Retinal pigment epithelial cell (primary cell): ENCODE measurements around the gene TLK2.
"Not testable (repeated sequence)": the region's sequence is repeated elsewhere in the genome, so short reads cannot be mapped to it uniquely, and the experiment has no call there.

Experiments
- DNase-seq: peaks from one replicate; pipeline ENCODE4 v3.0.0-alpha.2; 2010; ENCODE audit warnings: low read depth
- H3K4me3 ChIP-seq: 2 replicates; pipeline ENCODE4 v1.5.1; 2011; ENCODE audit warnings: mild to moderate bottlenecking, low read length, control low read depth, moderate library complexity
- TF ChIP-seq, protein P1 (sequence below): conservative IDR thresholded peaks from 2 replicates; pipeline ENCODE4 v1.5.1; 2011; ENCODE audit warnings: low read depth, low read length, control low read depth, inconsistent platforms

The TLK2 gene

DNA sequence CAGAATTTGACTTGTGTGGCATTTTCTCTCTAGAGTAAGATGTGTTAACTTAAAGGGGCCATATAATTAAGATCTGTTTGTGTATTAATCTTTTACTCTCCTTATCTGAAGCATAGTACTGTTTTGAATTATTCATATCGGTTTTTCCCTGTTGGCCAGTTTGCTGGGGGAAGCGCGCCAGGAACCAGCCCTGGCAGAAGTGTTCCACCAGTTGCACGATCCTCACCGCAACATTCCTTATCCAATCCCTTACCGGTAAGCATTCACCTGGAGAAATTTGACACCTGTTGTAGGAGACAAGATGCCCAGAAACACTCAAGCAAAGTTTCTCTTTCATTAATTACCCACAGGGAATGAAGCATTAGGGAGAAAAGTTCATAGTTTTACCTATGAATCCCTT is 45.5 kb downstream of the TLK2 start:
- not testable (repeated sequence) for H3K4me3 ChIP-seq, DNase-seq

DNA sequence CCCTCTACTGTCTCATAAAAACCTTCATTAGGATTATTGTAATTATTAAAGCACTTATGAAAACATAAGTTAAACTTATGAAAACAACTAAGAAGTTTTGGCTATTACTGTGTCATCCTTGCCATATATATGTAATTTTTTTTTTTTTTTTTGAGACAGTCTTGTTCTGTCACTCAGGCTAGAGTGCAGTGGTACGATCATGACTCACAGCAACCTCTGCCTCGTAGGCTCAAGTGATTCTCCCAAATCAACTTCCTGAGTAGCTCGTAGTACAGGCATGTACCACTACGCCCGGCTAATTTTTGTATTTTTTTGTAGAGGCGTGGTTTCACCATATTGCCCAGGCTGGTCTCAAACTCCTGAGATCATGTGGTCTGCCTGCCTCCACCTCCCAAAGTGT is 46.7 kb downstream of the TLK2 start:
- H3K4me3 ChIP-seq, DNase-seq: not testable (repeated sequence)

DNA sequence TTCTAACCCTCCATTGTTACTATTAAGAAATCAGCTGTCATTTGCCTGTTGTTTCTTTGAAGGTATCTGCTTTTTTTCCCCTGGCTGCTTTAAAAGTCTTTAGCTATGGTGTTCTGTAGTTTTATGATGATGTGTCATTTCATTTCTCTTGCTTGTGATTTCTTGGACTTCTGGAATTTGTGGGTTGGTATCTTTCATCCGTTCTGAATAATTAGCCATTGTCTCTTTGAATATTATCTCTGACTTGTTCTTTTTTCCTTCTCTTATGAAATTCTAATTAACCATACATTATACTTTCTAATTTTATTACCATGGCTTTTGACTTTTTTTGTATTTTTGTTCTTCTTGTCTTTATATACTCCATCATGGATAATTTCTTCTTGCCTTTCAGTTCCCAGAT is 52.3 kb downstream of the TLK2 start:
- H3K4me3 ChIP-seq, DNase-seq: not testable (repeated sequence)

DNA sequence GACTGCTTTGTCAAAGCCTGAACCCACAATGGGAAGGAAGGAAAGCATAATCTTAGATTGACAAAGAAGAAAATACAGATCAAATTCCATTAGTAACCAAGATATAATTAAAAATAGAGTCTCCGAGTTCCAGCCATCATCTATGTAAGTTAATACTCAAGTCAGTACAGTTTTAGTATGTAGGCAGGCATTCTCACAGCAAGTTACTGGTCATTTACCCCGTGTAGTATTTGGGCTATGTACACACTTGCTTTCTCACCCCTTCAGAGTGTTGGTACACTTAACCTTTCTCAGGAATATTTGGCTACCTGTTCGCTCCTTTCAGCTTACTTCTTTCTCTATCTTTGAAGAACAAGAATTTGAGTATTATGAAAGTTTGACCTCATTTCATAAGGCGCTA is 57.9 kb downstream of the TLK2 start:
- H3K4me3 ChIP-seq, DNase-seq: not testable (repeated sequence)

DNA sequence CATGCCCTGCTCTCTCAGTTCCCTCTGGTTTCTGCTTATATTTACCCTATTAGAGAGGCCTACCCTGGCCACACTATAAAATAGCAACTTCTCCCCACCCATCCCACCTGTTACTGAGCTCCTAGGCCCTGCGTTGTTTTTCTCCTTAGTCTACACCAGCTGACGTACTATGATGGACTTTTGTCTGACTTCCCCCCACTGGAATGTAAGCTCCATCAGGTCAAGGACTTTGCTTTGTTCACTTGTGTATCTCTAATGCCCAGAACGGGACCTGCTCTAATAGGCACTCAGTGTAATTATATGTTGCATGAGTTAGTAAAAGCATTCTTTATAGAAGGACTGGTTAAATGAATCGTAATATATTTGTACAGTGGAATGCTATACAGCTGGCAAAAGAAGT is 62.4 kb downstream of the TLK2 start:
- H3K4me3 ChIP-seq, DNase-seq: not testable (repeated sequence)

DNA sequence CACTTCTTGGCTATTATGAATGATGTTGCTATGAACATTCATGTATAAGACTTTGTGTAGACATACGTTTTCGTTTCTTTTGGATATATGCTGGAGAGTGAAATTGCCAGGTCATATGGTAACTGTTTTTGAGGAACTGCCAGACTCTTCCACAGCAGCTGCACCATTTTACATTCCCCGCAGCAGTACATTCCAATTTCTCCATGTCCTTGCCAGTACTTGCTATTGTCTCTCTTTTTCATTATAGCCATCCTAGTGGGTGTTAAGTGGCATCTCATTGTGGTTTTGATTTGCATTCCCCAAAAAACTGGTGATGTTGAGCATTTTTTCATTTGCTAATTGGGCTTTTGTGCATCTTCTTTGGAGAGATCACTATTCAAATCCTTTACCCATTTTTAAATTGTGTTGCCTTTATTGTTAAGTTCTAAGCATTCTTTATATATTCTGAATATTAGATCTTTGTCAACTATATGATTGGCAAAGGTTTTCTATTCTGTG is 64.7 kb downstream of the TLK2 start:
- DNase-seq, H3K4me3 ChIP-seq: not testable (repeated sequence)

DNA sequence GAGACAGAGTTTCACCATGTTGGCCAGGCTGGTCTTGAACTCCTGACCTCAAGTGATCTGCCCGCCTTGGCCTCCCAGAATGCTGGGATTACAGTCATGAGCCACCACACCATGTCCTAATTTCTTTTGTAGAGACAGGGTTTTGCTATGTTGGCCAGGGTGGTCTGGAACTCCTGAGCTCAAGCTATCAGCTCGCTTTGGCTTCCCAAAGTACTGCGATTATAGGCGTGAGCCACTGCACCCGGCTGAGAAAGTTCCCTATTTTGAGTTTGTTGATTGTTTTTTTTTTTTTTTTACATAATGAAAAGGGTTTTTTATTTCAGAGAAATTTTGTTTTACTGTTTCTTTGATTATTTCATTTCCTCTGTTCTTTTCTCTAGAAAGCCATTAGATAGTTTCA is 67.4 kb downstream of the TLK2 start:
- not testable (repeated sequence) for H3K4me3 ChIP-seq, DNase-seq

DNA sequence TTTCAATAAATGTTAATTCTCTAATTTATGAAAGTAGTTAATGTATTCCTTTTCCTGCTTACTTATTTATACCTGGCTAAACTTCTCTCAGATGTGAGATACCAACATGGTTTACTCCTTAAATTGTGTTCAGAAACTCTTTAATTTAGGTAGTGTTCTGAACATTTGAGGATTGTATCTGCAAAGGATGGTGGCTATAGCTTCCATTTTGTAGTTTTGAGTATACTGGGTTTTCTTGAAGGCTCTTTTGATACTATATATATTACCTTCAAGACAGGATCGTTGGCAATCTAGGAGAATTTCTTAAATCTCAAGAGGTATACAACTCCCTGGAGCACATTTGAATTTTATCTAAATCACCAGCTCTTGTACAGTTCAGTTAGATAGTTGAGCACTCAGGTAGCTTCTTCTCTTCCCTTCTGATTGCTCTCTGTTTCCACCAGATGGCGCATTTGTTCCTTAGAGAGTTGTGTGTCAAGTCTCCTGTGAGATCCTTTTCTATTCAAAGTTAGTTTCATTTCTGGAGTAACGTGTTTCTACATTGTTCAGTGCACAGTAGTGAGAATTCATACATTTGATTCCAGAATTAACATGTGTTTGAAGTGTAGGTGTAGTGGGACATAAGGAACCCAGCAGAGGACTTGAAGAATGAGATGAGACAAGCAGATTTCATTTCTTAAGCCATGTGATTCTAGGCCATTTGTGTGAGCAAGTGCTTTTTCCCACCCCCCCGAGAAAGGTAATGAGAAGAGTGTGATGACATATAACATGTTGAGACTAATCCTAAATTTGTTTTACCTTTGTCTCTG is 74.4 kb downstream of the TLK2 start:
- not testable (repeated sequence) for DNase-seq, H3K4me3 ChIP-seq
- TF ChIP-seq, protein P1, sequence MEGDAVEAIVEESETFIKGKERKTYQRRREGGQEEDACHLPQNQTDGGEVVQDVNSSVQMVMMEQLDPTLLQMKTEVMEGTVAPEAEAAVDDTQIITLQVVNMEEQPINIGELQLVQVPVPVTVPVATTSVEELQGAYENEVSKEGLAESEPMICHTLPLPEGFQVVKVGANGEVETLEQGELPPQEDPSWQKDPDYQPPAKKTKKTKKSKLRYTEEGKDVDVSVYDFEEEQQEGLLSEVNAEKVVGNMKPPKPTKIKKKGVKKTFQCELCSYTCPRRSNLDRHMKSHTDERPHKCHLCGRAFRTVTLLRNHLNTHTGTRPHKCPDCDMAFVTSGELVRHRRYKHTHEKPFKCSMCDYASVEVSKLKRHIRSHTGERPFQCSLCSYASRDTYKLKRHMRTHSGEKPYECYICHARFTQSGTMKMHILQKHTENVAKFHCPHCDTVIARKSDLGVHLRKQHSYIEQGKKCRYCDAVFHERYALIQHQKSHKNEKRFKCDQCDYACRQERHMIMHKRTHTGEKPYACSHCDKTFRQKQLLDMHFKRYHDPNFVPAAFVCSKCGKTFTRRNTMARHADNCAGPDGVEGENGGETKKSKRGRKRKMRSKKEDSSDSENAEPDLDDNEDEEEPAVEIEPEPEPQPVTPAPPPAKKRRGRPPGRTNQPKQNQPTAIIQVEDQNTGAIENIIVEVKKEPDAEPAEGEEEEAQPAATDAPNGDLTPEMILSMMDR: peak; percentile 31

DNA sequence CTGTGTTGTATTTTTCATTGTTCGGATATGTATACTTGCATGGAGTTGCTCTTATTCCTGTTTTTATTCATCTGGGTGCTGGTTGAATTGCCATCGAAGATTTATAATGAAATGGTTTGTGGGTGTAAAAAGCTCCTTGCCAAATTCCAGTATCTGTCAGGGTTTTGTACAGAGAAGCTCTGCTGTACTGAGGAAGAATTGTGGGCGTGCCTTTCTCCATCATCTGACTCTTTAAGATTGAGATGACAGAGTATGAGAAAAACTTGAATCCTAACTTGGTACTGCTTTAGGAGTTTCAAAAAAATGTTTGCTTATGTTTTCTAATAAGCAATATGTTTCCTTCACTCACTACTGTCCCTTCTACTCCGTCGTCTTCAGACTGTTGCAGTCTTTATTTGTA is 78.9 kb downstream of the TLK2 start:
- not testable (repeated sequence) for H3K4me3 ChIP-seq, DNase-seq

DNA sequence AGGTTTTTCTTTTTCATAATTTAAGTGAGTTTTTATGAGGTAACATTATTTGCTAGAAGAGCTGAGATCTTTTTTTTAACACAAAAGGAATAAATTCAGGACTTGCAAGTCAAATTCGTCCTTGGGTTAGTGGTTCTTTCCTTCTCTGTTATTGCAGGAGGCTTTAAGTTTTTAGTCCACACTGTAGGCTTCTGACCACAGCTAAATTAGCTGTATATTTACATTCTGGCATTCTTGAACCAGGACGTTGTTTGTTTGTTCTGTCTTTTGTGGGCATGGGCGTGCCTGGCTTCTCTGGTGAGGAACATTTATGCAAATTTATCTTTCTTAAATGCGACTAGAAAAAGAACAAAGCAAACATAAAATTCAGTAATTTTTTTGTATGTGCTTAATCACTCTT is 80.3 kb downstream of the TLK2 start:
- not testable (repeated sequence) for DNase-seq, H3K4me3 ChIP-seq

DNA sequence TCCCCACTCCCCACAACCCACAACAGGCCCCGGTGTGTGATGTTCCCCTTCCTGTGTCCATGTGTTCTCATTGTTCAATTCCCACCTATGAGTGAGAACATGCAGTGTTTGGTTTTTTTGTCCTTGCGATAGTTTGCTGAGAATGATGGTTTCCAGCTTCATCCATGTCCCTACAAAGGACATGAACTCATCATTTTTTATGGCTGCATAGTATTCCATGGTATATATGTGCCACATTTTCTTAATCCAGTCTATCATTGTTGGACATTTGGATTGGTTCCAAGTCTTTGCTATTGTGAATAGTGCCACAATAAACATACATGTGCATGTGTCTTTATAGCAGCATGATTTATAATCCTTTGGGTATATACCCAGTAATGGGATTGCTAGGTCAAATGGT is 82.3 kb downstream of the TLK2 start:
- DNase-seq, H3K4me3 ChIP-seq: not testable (repeated sequence)

DNA sequence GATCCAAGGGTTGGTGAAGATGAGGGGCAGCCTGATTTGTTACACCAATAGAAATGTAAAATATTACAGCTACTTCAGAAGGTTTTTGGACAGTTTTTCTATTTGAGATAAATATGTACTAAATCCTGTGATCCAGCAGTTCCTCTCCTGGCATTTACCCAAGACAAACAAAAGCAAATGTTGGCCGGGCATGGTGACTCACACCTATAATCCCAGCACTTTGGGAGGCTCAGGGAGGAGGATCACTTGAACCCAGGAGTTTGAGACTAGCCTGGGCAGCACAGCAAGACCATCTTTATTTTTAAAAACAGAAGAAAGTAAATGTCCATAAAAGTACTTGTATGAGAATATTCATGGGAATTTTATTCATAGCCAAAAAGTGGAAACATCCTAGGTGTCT is 84.0 kb downstream of the TLK2 start:
- no peak for DNase-seq
- TF ChIP-seq, protein P1: no peak
- H3K4me3 ChIP-seq: no peak overlapping the region

DNA sequence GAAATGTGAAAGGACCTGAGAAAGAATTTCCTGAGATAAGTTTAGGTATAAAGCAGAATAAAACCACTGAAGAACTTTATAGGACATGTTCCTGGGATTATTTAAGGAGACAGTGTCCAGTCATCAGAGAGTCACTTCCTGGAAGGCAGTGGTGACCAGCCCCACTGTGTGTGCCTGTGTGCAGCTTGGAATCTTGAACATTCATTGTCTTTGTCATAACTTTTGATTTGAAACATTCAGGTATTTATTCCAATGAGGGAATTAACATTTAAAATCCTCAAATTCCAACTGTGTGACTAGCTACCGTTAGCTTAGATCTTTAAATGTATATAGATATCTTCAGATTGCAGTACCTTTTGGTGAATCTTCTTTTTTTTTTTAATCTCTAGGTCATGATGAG is 87.2 kb downstream of the TLK2 start:
- H3K4me3 ChIP-seq: no peak overlapping the region
- DNase-seq: no peak
- TF ChIP-seq, protein P1: no peak
